Hippocampal formation (tissue), 2 donors: ENCODE data around the gene ZNF622.

ENCODE experiments used
- DNase-seq, 2 donors: peaks; one replicate each; lab custom pipeline; 2025; lab: John Stamatoyannopoulos, UW

Gene ZNF622

DNA sequence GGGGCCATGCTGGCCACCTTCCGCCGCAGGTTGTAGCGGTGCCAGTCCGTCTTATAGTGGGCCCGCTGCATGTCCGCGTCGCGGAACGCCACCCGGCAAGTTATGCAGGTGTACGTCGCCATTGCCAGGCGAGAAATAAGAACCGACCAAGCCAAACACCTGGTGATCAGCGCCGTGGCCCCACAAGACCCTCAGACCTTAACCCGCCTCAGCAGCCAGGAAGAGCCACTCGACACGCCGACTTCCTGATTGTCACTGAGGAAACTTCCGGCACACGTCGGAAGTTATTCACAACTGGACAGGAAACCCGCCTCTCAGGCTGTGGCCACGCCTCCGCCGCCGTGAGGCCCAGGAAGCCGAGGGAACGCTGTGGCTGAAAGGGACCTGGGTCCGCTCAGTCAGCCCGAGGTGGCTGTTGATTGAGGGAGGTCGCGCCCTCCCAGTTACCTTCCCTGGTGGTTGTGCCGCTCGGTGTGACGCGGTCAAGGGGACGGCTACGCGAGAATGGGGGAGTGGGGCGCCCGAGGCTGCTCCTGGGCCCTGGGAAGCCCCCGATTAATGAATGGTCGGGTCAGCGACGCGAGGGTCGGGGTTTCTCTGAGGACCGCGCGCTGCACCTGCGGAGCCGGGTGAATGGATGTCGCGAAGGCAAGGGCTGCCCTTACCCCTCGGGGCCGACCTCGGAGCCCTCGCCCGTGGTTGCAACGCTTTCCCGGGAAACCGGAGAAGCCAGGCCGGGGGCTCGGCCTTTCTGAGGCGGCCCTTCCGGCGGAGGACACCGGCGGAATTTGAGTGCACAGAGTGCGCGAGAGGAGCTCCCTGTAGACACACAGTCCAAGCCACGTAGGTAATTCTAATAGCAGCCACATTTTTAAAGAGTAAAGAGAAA is at the start of gene ZNF622:
TSS of gene ZNF622 (minus strand) at position 257 of the 889 bp plus-strand sequence. CDS start at position 122, 135 bp downstream.
- DNase-seq, result peak; percentile 85 to 86

- no peak for DNase-seq
Observed at GRCh38 chr5:16510098-16510497, 44.5 kb upstream of the ZNF622 start.

- no peak for DNase-seq
Observed at GRCh38 chr5:16508730-16509531, 43.3 kb upstream of the ZNF622 start.

DNA sequence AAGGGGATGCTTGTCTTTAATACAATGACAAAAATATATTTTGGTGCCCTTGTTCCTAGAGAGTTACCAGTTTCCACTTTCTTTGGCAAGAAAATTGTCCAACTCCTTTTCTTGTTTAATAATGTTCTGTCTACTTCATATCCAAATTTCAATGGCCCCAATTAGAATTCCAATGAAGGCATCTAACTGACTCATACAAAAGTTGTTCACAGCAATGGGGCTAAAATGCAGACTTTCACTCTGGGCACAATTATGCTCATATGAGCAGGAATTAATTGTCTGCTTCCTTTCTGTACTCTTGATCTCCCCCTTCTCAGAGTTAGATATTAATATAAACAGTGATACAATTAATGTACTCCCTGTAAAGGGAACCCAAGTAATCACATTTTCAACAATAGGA is 42.1 kb upstream of the ZNF622 start:
- DNase-seq, result no peak

GRCh38 chr5:16505904-16506303 is 40.3 kb upstream of the ZNF622 start:
- no peak for DNase-seq

DNA sequence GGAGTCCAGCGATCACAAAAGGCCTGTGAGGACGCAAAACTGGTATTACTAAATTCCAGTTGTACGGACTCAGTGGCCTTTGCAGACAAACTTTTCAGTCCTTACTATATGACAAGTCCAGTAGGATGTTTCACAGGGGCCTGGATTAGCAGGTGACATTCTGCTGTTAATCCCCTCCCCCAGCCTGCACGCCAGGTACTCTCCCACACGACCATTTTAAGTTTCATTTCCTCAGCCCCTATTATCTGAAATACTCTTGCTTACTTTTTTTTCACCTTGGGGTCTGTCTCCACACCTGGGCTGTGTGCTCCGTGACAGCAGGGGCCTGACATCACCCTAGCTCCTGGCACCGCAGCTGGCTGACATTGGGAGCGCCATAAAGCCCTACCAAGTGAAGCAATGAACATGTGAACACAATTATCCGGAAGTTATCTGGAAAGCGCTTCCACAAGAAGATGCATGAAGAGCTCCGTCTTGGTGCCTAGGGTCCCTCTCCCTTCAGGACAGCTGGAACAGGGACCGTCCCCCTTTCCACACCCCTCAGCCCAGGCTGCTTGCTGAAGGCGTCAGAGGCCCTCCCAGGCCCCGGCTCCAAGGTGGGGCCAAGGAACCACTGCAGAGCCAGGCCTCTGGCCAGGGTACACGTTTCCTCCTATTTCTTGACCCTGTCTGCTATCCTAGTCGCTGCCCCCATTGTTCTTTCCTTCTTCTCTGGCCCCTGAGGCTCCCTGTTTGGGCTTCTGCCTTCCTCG is 39.7 kb upstream of the ZNF622 start:
- no peak for DNase-seq

- no peak for DNase-seq
Observed at GRCh38 chr5:16504571-16504970, 39.0 kb upstream of the ZNF622 start.

- DNase-seq, result no peak
Observed at GRCh38 chr5:16502866-16503265, 37.3 kb upstream of the ZNF622 start.

GRCh38 chr5:16500024-16500423 is 34.4 kb upstream of the ZNF622 start:
- no peak for DNase-seq

- DNase-seq, result no peak
Observed at GRCh38 chr5:16497546-16497945, 31.9 kb upstream of the ZNF622 start.

DNA sequence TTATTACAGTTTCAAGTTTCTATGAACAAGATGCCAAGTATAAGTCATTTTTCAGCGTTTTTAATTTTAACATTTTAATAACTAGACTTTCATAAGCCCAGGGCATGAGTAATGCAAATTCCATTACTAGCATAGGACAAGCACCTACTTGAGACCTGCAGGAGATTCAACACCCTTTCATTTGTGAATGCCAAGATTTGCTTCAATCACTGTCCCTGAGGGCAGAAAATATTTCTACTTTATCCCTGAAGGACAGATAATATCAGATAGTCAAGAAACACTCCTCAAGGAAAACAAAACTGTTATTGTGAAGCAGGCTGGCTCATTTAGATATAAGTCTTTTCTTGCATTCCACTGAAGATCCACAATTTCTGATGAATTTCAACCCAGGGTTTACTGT is 27.7 kb upstream of the ZNF622 start:
- DNase-seq, result no peak

DNA sequence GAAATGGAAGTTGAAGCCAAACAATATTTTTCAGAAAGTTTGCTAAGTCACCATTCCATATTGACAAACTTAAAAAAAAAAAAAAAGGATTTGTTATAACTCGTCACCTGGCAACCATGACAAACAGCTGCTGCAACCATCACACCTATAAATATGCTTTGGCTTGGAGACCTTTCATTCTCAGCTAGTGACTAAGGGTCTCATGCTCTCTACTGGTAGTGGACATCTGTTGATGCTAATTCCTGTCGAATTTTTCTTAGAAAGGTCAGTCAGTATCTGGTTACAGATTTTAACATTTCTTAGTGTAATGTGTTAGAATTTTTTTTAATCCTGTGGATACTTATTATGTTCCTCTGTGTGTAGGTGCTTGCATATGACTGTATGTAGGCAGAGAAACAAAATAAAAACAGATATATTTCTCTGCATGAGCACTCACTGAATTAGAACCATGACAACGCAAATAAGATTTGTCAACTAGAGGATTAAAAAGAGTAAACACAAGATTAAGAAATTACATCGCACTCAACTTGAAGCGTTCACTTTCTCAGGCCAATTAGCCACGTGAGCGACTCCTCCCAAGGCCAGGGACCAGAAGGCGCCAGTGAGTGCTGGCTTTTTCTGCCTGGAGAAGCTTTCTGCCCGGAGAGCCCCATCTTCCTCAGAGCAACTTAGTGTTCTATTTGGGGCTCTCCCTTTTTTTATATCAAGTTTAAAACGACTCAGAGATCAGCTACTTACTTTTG is 27.0 kb upstream of the ZNF622 start:
- no peak for DNase-seq

DNA sequence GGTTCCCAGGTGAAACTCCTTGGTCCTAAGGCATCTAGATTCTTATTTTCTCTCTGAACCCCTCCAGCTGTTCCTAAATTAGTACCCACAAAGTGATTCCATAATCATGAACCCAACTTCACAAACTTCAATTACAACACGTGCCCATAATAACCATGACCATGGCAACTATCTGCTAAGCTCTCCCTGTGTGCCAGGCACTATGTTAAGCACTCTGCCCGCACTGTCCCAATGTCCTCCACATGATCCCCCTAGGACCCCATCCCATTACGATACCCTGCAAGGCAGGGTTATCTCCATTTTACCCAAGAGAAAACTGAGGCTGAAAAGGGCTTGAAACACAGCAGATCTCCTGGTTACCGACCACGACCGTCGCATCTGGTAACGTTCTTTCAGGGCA is 25.3 kb upstream of the ZNF622 start:
- DNase-seq, result no peak

GRCh38 chr5:16489322-16489791 is 23.8 kb upstream of the ZNF622 start:
- peak; percentile 8 to 94 for DNase-seq

DNA sequence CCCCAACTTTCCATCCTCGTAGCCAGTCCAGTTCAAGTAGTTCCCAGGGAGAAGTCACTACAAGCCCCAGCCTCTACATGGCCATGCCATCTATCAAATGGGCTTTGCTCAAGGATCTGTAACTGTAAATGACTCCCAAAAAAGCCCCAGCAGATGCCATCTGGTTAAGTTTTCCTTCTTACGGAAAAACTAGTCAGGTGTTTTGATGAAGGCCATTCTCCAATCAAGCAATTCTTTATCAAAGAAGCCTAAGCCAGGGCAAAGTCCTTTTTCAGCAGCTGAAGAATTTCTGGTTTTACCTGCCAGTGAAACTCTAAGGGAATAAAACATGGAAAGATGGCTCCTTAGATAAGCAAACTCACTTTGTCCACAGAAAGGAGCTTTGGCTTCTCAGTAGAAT is 21.9 kb upstream of the ZNF622 start:
- no peak for DNase-seq

- DNase-seq, result no peak
Observed at GRCh38 chr5:16486711-16487111, 21.1 kb upstream of the ZNF622 start.

GRCh38 chr5:16485656-16486055 is 20.1 kb upstream of the ZNF622 start:
- no peak for DNase-seq

- DNase-seq, result no peak
Observed at GRCh38 chr5:16484081-16484480, 18.5 kb upstream of the ZNF622 start.

DNA sequence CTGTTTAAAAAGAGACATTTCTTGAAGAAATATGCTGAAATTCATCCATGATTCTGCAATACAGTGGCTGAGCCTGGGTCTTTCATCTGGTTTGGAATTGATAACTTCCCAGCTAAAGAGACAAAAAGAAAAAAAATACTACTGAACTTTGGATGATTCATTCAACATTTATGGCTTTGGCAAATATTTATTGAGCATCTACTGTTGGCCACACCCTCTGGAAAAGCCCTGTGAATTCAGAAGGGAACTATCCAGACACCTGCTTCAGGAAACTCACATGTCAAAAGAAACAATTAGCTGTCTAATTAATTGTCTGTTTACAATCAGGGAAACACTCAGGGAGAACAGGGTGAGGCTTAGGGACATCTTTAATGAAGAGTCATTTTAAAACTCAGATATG is 17.8 kb upstream of the ZNF622 start:
- no peak for DNase-seq

DNA sequence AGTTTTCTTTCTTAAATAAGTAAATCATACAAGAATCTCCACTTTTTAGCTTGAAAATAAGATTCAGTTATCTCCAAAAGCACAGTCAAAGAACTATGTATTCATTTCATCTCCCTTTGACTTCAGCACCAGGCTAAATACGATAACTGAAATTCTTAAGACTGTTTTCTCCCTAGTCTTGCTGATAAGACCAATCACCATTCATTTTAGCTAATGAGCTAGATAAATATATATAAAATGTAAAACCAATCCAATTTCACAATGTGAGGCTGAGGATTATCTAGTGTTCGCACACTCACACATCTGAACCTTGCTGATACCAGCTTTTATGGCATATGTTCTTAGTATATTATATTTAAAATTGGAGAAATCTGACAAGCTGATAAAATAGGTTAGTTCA is 17.3 kb upstream of the ZNF622 start:
- no peak for DNase-seq

- DNase-seq, result no peak
Observed at GRCh38 chr5:16480821-16481538, 15.4 kb upstream of the ZNF622 start.
